A673 (cell line): ENCODE measurements around the gene TSEN15. TPM values are rescaled to one million over a fixed set of nuclear protein-coding genes. Genes with fewer than 3 reads are reported as not detected.

ENCODE experiments used
- BruUV-seq: library from RNA; stranded (reverse); fragments of 400-500 nt; replicated peaks from 2 replicates; lab custom pipeline; 2021; lab: Mats Ljungman, UMichigan
- CTCF ChIA-PET: fragments of 300-600 bp; sonication (Branson Sonifier 250); formaldehyde crosslinking; loops from one replicate; lab custom pipeline; 2022; ENCODE audit warnings: antibody characterized with exemption; lab: Charles Lee
- POLR2A ChIA-PET: fragments of 300-600 bp; sonication (Branson Sonifier 250); formaldehyde crosslinking; loops from one replicate; lab custom pipeline; 2022; ENCODE audit warnings: antibody characterized with exemption; ENCODE audit not compliant: low non-redundant PET; lab: Charles Lee
- DNase-seq: peaks from one replicate; pipeline ENCODE4 v3.0.0-alpha.2; 2015; ENCODE audit warnings: low spot score
- H3K27ac ChIP-seq: fragments of 200-600 bp; sonication (generic); 2 replicates; pipeline ENCODE4 v1.5.1; 2016; ENCODE audit warnings: mixed run types, low read depth, mild to moderate bottlenecking, mixed read lengths, antibody characterized with exemption, low read length; ENCODE audit not compliant: poor library complexity, severe bottlenecking
- H3K27me3 ChIP-seq: fragments of 200-600 bp; sonication (generic); replicated peaks from 2 replicates; pipeline ENCODE4 v1.6.1; 2017; ENCODE audit warnings: mixed run types, low read depth, mild to moderate bottlenecking, mixed read lengths, antibody characterized with exemption, low read length; ENCODE audit not compliant: insufficient read depth, poor library complexity
- H3K36me3 ChIP-seq: fragments of 200-600 bp; sonication (generic); 2 replicates; pipeline ENCODE4 v1.6.1; 2016; ENCODE audit warnings: mixed run types, mild to moderate bottlenecking, mixed read lengths, antibody characterized with exemption, low read length; ENCODE audit not compliant: insufficient read depth, poor library complexity, severe bottlenecking
- H3K4me1 ChIP-seq: fragments of 200-600 bp; sonication (generic); 2 replicates; pipeline ENCODE4 v1.6.1; 2017; ENCODE audit warnings: mixed run types, mild to moderate bottlenecking, mixed read lengths, antibody characterized with exemption, low read length; ENCODE audit not compliant: insufficient read depth, poor library complexity, severe bottlenecking
- H3K4me3 ChIP-seq: fragments of 200-600 bp; sonication (generic); 2 replicates; pipeline ENCODE4 v1.5.1; 2016; ENCODE audit warnings: low read depth, mixed run types, mild to moderate bottlenecking, mixed read lengths, low read length; ENCODE audit not compliant: poor library complexity, severe bottlenecking
- H3K9me3 ChIP-seq: fragments of 200-600 bp; sonication (generic); 2 replicates; pipeline ENCODE4 v1.6.1; 2016; ENCODE audit warnings: mixed run types, low read depth, mild to moderate bottlenecking, mixed read lengths, antibody characterized with exemption, low read length; ENCODE audit not compliant: poor library complexity, severe bottlenecking
- CTCF ChIP-seq: fragments of 300-800, 200-600 bp; sonication (generic); conservative IDR thresholded peaks from 2 replicates; pipeline ENCODE4 v1.5.1; 2017; ENCODE audit warnings: low read depth, mild to moderate bottlenecking, antibody characterized with exemption, low read length, moderate library complexity, mixed read lengths
- EZH2 ChIP-seq: fragments of 200-600 bp; sonication (generic); IDR thresholded peaks from 2 replicates; pipeline ENCODE4 v1.6.1; 2017; ENCODE audit warnings: borderline replicate concordance, low read depth, mild to moderate bottlenecking, mixed read lengths, antibody characterized with exemption, low read length; ENCODE audit not compliant: poor library complexity, severe bottlenecking
- intact Hi-C: fragments of 100-400 bp; cut with micrococcal nuclease; formaldehyde crosslinking; loops from one replicate; pipeline ENCODE4 v1.10.0; 2022; ENCODE audit not compliant: unreplicated experiment
- total RNA-seq: library from RNA; stranded (reverse); gene quantifications from 2 replicates; pipeline ENCODE4 v1.2.3, GENCODE V29; 2021

Gene TSEN15
- total RNA-seq, 1 experiment from 2014 or later = 57.0 TPM

- intact Hi-C loops = no loop called here
- TF ChIP-seq CTCF = no peak
- no peak for TF ChIP-seq EZH2
- H3K36me3 ChIP-seq = no peaks in the 10 kb centered on the region
Observed at GRCh38 chr1:184005506-184005905, 46.0 kb upstream of the TSEN15 start.

GRCh38 chr1:184010788-184011187 is 40.7 kb upstream of the TSEN15 start:
- TF ChIP-seq CTCF (no peak), EZH2 (no peak)
- H3K9me3 ChIP-seq = no peaks in the 10 kb centered on the region
- no peaks in the 10 kb centered on the region for H3K27me3 ChIP-seq
- peak; percentile 44 for DNase-seq
- no peaks in the 10 kb centered on the region for H3K4me1 ChIP-seq
- CTCF ChIA-PET = no interaction called here
- no peaks in the 10 kb centered on the region for H3K36me3 ChIP-seq
- BruUV-seq = no TSS peak
- intact Hi-C loops = no loop called here
- H3K27ac ChIP-seq = no peak overlapping the region
- POLR2A ChIA-PET = no interaction called here
- no peak overlapping the region for H3K4me3 ChIP-seq

More at GRCh38 chr1:184005506-184005905, 46.0 kb upstream of the TSEN15 start:
- Histone ChIP-seq H3K4me3 (no peak overlapping the region), H3K4me1 (peaks cover 18% of the 10 kb centered on the region), H3K27ac (no peak overlapping the region), H3K9me3 (no peaks in the 10 kb centered on the region), H3K27me3 (no peaks in the 10 kb centered on the region)
- POLR2A ChIA-PET = no interaction called here
- no TSS peak for BruUV-seq
- CTCF ChIA-PET = no interaction called here
- DNase-seq = no peak

GRCh38 chr1:184012187-184012586 is 39.3 kb upstream of the TSEN15 start:
- CTCF ChIA-PET = no interaction called here
- DNase-seq = no peak
- Histone ChIP-seq H3K27ac (no peak overlapping the region), H3K36me3 (no peaks in the 10 kb centered on the region), H3K27me3 (no peaks in the 10 kb centered on the region), H3K4me3 (no peak overlapping the region), H3K9me3 (no peaks in the 10 kb centered on the region), H3K4me1 (peaks cover 12% of the 10 kb centered on the region)
- TF ChIP-seq CTCF (no peak), EZH2 (no peak)
- BruUV-seq = no TSS peak
- POLR2A ChIA-PET = no interaction called here
- intact Hi-C loops = no loop called here
